Subcutaneous abdominal adipose tissue (tissue), 5 donors: ENCODE results near the gene KCNQ1.

Experiments used
- H3K27ac ChIP-seq: one replicate; pipeline ENCODE4 v1.7.0; 2013; ENCODE audit warnings: low read depth, mild to moderate bottlenecking, inconsistent platforms, low read length, moderate library complexity
- H3K27me3 ChIP-seq, 5 donors: one replicate each; pipeline ENCODE4 v1.7.0; 2013; ENCODE audit warnings: low read length in 5 of 5, inconsistent platforms in 1 of 5; ENCODE audit not compliant: control insufficient read depth in 5 of 5, insufficient read depth in 4 of 5
- H3K36me3 ChIP-seq, 5 donors: one replicate each; pipeline ENCODE4 v1.7.0; 2013; ENCODE audit warnings: low read length in 5 of 5; ENCODE audit not compliant: control insufficient read depth in 5 of 5, insufficient read depth in 5 of 5
- H3K4me1 ChIP-seq, 5 donors: one replicate each; pipeline ENCODE4 v1.7.0; 2013; ENCODE audit warnings: low read length in 5 of 5, mild to moderate bottlenecking in 3 of 5, moderate library complexity in 1 of 5; ENCODE audit not compliant: control insufficient read depth in 5 of 5, insufficient read depth in 5 of 5
- H3K4me3 ChIP-seq, 5 donors: one replicate each; pipeline ENCODE4 v1.7.0; 2013; ENCODE audit warnings: low read length in 5 of 5, low read depth in 1 of 5
- H3K9ac ChIP-seq, 5 donors: one replicate each; pipeline ENCODE4 v1.7.0; 2013; ENCODE audit warnings: low read length in 5 of 5, mild to moderate bottlenecking in 4 of 5, moderate library complexity in 3 of 5
- H3K9me3 ChIP-seq, 5 donors: one replicate each; pipeline ENCODE4 v1.7.0; 2013; ENCODE audit warnings: low read length in 5 of 5; ENCODE audit not compliant: control insufficient read depth in 5 of 5
- donor health status: healthy.
- donor health status: healthy.
- donor health status: healthy.
- donor health status: healthy.
- donor health status: healthy.

The KCNQ1 gene

GRCh38 chr11:2763984-2764383, 319.2 kb downstream of the KCNQ1 start:
- peaks cover 0 to 3% (median 0%) of the 10 kb centered on the region in 5 donors for H3K36me3 ChIP-seq
- no peak overlapping the region for H3K4me3 ChIP-seq
- H3K27me3 ChIP-seq: no peaks in the 10 kb centered on the region

GRCh38 chr11:2765491-2765890, 320.7 kb downstream of the KCNQ1 start:
- no peak overlapping the region for H3K27ac ChIP-seq
- no peaks in the 10 kb centered on the region for H3K4me1 ChIP-seq
- no peak overlapping the region for H3K4me3 ChIP-seq
- H3K27me3 ChIP-seq: no peaks in the 10 kb centered on the region
- H3K9me3 ChIP-seq: peaks cover 0 to 4% (median 0%) of the 10 kb centered on the region in 5 donors
- peaks cover 0 to 6% (median 0%) of the 10 kb centered on the region in 5 donors for H3K36me3 ChIP-seq
- no peak overlapping the region for H3K9ac ChIP-seq

More at GRCh38 chr11:2763984-2764383, 319.2 kb downstream of the KCNQ1 start:
- no peaks in the 10 kb centered on the region for H3K4me1 ChIP-seq
- H3K9me3 ChIP-seq: peaks cover 0 to 4% (median 0%) of the 10 kb centered on the region in 5 donors
- H3K9ac ChIP-seq: no peak overlapping the region
- no peak overlapping the region for H3K27ac ChIP-seq

DNA sequence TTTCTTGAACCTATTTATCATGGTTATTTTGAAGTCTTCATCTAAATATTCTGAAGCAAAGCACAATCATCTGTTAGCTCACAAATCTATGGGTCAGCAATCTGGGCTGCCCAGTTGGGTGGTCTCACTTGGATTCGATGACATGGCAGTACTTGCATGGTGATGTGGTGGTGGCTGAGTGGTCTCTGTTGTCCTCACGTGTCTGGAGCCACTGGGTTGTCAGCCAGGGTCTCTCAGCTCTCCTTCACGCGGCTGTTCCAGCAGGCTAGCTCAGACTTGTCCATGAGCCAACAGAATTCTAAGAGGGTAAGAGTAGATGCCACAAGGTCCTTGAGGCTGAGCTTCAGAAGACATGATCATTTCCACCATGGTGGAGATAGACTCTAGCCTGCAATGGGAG, 321.4 kb downstream of the KCNQ1 start:
- H3K4me1 ChIP-seq: no peaks in the 10 kb centered on the region
- H3K9me3 ChIP-seq: peaks cover 0 to 4% (median 0%) of the 10 kb centered on the region in 5 donors
- no peak overlapping the region for H3K27ac ChIP-seq
- peaks cover 0 to 6% (median 0%) of the 10 kb centered on the region in 5 donors for H3K36me3 ChIP-seq
- H3K27me3 ChIP-seq: no peaks in the 10 kb centered on the region
- H3K9ac ChIP-seq: no peak overlapping the region
- no peak overlapping the region for H3K4me3 ChIP-seq

DNA sequence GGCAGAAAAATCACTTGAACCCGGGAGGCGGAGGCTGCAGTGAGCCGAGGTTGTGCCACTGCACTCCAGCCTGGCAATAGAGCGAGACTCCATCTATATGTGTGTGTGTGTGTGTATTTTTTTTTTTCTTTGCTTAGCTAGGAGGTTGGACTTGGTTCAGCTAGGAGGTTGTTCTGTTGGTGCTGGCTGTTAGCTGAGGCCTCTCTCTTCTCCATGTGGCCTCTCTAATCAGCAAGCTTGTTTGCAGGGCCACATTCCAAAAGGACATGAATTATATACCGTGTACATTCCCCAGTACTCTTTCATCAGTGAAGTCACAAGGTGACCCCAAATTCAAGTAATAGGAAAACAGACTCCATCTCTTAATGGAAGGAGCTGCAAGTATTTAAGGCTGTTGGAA, 322.3 kb downstream of the KCNQ1 start:
- no peak overlapping the region for H3K4me3 ChIP-seq

DNA sequence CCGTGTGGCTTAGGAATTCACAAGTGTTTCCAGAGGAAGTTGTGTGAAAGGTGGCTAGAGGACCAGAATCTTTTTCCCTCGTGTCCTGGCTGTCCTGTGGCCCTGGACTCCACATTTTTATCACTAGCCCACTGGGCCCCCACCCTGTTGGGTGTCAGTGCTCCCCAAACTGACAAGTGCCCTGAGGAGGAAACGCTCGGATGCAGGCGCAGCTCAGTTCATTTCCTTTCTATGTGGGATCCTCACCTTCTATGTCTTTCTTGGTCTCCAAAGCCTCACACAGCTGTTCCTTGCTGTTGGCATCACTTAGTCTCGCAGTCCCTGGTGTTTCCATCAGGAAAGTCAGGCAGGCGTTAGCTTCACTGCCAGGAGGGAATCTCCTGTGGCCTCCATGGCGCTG, 323.0 kb downstream of the KCNQ1 start:
- Histone ChIP-seq H3K9me3 (peaks cover 0 to 4% (median 0%) of the 10 kb centered on the region in 5 donors), H3K27ac (no peak overlapping the region), H3K9ac (no peak overlapping the region), H3K36me3 (peaks cover 0 to 9% (median 0%) of the 10 kb centered on the region in 5 donors), H3K27me3 (no peaks in the 10 kb centered on the region), H3K4me1 (no peaks in the 10 kb centered on the region), H3K4me3 (no peak overlapping the region)

More for the DNA sequence above, 322.3 kb downstream of the KCNQ1 start:
- Histone ChIP-seq H3K9me3 (peaks cover 0 to 4% (median 0%) of the 10 kb centered on the region in 5 donors), H3K36me3 (peaks cover 0 to 3% (median 0%) of the 10 kb centered on the region in 5 donors), H3K9ac (no peak overlapping the region), H3K27ac (no peak overlapping the region), H3K27me3 (no peaks in the 10 kb centered on the region), H3K4me1 (no peaks in the 10 kb centered on the region)

DNA sequence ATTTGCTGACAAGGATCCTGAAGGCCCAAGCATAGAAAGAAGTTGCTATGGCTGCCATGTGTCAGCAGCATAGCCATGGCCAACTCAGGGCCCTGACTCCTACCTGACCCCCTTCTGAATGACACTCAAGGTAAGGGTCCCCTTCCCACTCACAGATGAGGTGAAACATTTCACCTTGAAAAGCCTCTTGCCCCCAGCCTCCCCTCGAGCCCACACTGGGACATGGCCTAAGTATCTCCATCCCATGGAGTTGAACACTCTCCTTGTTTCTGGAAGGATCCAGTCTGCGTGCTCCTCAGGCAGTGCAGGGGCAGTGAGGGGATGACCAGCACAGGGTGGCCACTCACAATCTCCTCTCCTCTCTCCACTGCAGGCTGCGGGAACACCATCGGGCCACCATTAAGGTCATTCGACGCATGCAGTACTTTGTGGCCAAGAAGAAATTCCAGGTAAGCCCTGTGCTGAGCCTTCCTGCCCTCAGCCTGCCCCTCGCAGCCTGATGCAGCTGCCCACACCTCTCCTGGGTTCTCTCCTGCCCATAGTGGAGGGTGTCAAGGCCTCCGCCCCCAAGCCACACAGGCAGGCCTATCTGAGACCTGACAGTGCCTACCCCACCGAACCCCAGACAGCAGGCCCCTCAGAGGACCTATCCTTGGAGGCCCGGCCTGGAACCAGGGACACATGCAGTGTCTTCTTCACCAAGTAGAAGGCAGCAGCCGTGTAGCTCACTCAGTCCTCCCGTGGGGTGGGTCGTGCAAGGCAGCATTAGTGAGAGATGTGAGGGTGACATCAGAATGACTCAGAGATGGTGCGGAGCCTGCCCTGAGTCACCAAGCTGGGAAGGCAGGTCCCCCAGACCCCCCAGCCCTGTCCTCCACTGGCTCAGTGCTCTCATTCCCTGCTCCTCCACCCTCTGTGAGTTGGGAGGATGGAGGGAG, 323.9 kb downstream of the KCNQ1 start:
- H3K27me3 ChIP-seq: no peaks in the 10 kb centered on the region
- no peaks in the 10 kb centered on the region for H3K4me1 ChIP-seq
- H3K9ac ChIP-seq: no peak overlapping the region
- H3K4me3 ChIP-seq: no peak overlapping the region
- peaks cover 0 to 9% (median 0%) of the 10 kb centered on the region in 5 donors for H3K36me3 ChIP-seq
- peaks cover 0 to 4% (median 0%) of the 10 kb centered on the region in 5 donors for H3K9me3 ChIP-seq
- H3K27ac ChIP-seq: no peak overlapping the region

- Histone ChIP-seq H3K27me3 (no peaks in the 10 kb centered on the region), H3K36me3 (peaks cover 0 to 9% (median 0%) of the 10 kb centered on the region in 5 donors), H3K4me3 (no peak overlapping the region), H3K9ac (no peak overlapping the region), H3K27ac (no peak overlapping the region), H3K4me1 (no peaks in the 10 kb centered on the region), H3K9me3 (peaks cover 0 to 4% (median 0%) of the 10 kb centered on the region in 5 donors)
Observed at GRCh38 chr11:2769409-2770095, 324.7 kb downstream of the KCNQ1 start.

- Histone ChIP-seq H3K4me3 (no peak overlapping the region), H3K9me3 (peaks cover 0 to 2% (median 0%) of the 10 kb centered on the region in 5 donors), H3K27ac (no peak overlapping the region), H3K36me3 (peaks cover 0 to 9% (median 0%) of the 10 kb centered on the region in 5 donors), H3K9ac (no peak overlapping the region), H3K4me1 (no peaks in the 10 kb centered on the region), H3K27me3 (no peaks in the 10 kb centered on the region)
Observed at GRCh38 chr11:2770096-2770751, 325.4 kb downstream of the KCNQ1 start.

DNA sequence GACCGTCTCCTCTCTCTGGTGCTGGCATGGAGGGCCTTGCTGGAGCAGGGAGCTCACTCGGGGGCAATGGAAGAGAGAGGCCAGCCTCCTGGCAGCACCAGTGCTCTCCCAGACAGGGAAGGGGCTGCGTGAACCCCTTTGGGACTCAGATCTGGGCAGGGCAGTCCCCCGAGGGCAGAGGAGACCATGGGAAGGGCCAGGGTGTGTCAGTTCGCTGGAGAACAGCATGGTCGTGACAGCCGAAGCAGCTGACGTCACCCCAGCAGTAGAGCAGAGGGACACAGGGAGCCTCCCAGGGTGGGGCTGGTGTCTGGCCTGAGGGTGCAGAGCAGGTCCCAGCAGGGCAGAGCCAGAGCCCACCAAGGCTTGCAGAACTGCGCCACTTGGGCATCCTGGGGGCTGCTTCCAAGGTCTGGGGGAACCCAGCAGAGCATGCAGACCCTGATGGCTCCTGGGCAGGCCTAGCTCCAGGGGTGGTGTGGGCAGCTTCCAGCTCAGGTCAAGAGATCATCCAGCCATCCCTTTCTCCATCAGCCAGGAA, 326.0 kb downstream of the KCNQ1 start:
- H3K27me3 ChIP-seq: no peaks in the 10 kb centered on the region
- peaks cover 0 to 9% (median 0%) of the 10 kb centered on the region in 5 donors for H3K36me3 ChIP-seq
- no peak overlapping the region for H3K9ac ChIP-seq
- H3K4me1 ChIP-seq: no peaks in the 10 kb centered on the region
- H3K9me3 ChIP-seq: no peaks in the 10 kb centered on the region
- no peak overlapping the region for H3K4me3 ChIP-seq
- H3K27ac ChIP-seq: no peak overlapping the region
